ENCODE data around the gene PPP1R13L. TPM values are rescaled to one million over a fixed set of nuclear protein-coding genes. Genes with fewer than 3 reads are reported as not detected.

The PPP1R13L gene
- total RNA-seq, 1 donor: 6.9 TPM

GRCh38 chr19:45363861-45364459 is 40.9 kb downstream of the PPP1R13L start:
- H3K4me2 ChIP-seq (ENCODE audit: insufficient read depth, low read length): no peak overlapping the region
- H3K36me3 ChIP-seq (ENCODE audit: insufficient read depth, low read length): peaks cover 57% of the 10 kb centered on the region
- H3K4me3 ChIP-seq (ENCODE audit: insufficient read depth, low read length): no peak overlapping the region
- DNase-seq (ENCODE audit: insufficient read length, low spot score, missing footprints): peak; percentile 51
- no peaks in the 10 kb centered on the region for H3K27me3 ChIP-seq (ENCODE audit: insufficient read depth, low read length)
- no peaks in the 10 kb centered on the region for H3K9me3 ChIP-seq (ENCODE audit: low read depth, low read length)
- peaks cover 19% of the 10 kb centered on the region for H3K79me2 ChIP-seq (ENCODE audit: insufficient read depth, low read length)
- peaks cover 16% of the 10 kb centered on the region for H4K20me1 ChIP-seq (ENCODE audit: insufficient read depth, low read length)
- H3K4me1 ChIP-seq (ENCODE audit: insufficient read depth, low read length): peaks cover 2% of the 10 kb centered on the region
- no peak overlapping the region for H2AFZ ChIP-seq (ENCODE audit: low read length)
- TF ChIP-seq CTCF (IDR thresholded peaks at IDR 0.05; ENCODE audit: extremely low read depth, low read depth, low read length): no peak
- no peak overlapping the region for H3K27ac ChIP-seq (ENCODE audit: low read depth, low read length)

- Histone ChIP-seq H4K20me1 (ENCODE audit: insufficient read depth, low read length) (peaks cover 16% of the 10 kb centered on the region), H3K27me3 (ENCODE audit: insufficient read depth, low read length) (no peaks in the 10 kb centered on the region), H3K4me1 (ENCODE audit: insufficient read depth, low read length) (no peaks in the 10 kb centered on the region), H3K9me3 (ENCODE audit: low read depth, low read length) (no peaks in the 10 kb centered on the region), H3K27ac (ENCODE audit: low read depth, low read length) (no peak overlapping the region), H3K4me3 (ENCODE audit: insufficient read depth, low read length) (no peak overlapping the region), H3K36me3 (ENCODE audit: insufficient read depth, low read length) (peaks cover 66% of the 10 kb centered on the region), H3K79me2 (ENCODE audit: insufficient read depth, low read length) (peaks cover 8% of the 10 kb centered on the region), H3K4me2 (ENCODE audit: insufficient read depth, low read length) (no peak overlapping the region), H2AFZ (ENCODE audit: low read length) (no peak overlapping the region)
- TF ChIP-seq CTCF (IDR thresholded peaks at IDR 0.05; ENCODE audit: extremely low read depth, low read depth, low read length): no peak
- peak; percentile 70 for DNase-seq (ENCODE audit: insufficient read length, low spot score, missing footprints)
Observed at GRCh38 chr19:45362291-45362690, 42.6 kb downstream of the PPP1R13L start.

GRCh38 chr19:45361608-45362007 is 43.3 kb downstream of the PPP1R13L start:
- Histone ChIP-seq H3K27me3 (ENCODE audit: insufficient read depth, low read length) (no peaks in the 10 kb centered on the region), H3K9me3 (ENCODE audit: low read depth, low read length) (no peaks in the 10 kb centered on the region), H3K27ac (ENCODE audit: low read depth, low read length) (no peak overlapping the region), H3K4me1 (ENCODE audit: insufficient read depth, low read length) (no peaks in the 10 kb centered on the region), H3K79me2 (ENCODE audit: insufficient read depth, low read length) (peaks cover 8% of the 10 kb centered on the region), H3K4me3 (ENCODE audit: insufficient read depth, low read length) (no peak overlapping the region), H3K36me3 (ENCODE audit: insufficient read depth, low read length) (peaks cover 73% of the 10 kb centered on the region), H2AFZ (ENCODE audit: low read length) (no peak overlapping the region), H4K20me1 (ENCODE audit: insufficient read depth, low read length) (peaks cover 21% of the 10 kb centered on the region), H3K4me2 (ENCODE audit: insufficient read depth, low read length) (no peak overlapping the region)
- no peak for TF ChIP-seq CTCF (IDR thresholded peaks at IDR 0.05; ENCODE audit: extremely low read depth, low read depth, low read length)
- DNase-seq (ENCODE audit: insufficient read length, low spot score, missing footprints): peak; percentile 78

GRCh38 chr19:45358213-45358792 is 46.6 kb downstream of the PPP1R13L start:
- Histone ChIP-seq H2AFZ (ENCODE audit: low read length) (no peak overlapping the region), H3K4me2 (ENCODE audit: insufficient read depth, low read length) (no peak overlapping the region), H3K9me3 (ENCODE audit: low read depth, low read length) (no peaks in the 10 kb centered on the region), H3K79me2 (ENCODE audit: insufficient read depth, low read length) (peaks cover 3% of the 10 kb centered on the region), H3K36me3 (ENCODE audit: insufficient read depth, low read length) (peaks cover 81% of the 10 kb centered on the region), H3K4me3 (ENCODE audit: insufficient read depth, low read length) (no peak overlapping the region), H3K27ac (ENCODE audit: low read depth, low read length) (no peak overlapping the region), H4K20me1 (ENCODE audit: insufficient read depth, low read length) (peaks cover 33% of the 10 kb centered on the region), H3K4me1 (ENCODE audit: insufficient read depth, low read length) (no peaks in the 10 kb centered on the region), H3K27me3 (ENCODE audit: insufficient read depth, low read length) (no peaks in the 10 kb centered on the region)
- DNase-seq (ENCODE audit: insufficient read length, low spot score, missing footprints): peak; percentile 83
- no peak for TF ChIP-seq CTCF (IDR thresholded peaks at IDR 0.05; ENCODE audit: extremely low read depth, low read depth, low read length)
